SH-SY5Y (cell line): Measurements from ENCODE around the gene B4GALT5.

Experiments used
- GATA2 ChIP-seq: IDR thresholded peaks from 2 replicates; pipeline ENCODE4 v1.6.1; 2011; ENCODE audit warnings: mild to moderate bottlenecking, low read depth, low read length
- GATA3 ChIP-seq: IDR thresholded peaks from 2 replicates; pipeline ENCODE4 v1.6.1; 2011; ENCODE audit warnings: low read depth, mild to moderate bottlenecking, low read length, moderate library complexity

B4GALT5 gene

DNA sequence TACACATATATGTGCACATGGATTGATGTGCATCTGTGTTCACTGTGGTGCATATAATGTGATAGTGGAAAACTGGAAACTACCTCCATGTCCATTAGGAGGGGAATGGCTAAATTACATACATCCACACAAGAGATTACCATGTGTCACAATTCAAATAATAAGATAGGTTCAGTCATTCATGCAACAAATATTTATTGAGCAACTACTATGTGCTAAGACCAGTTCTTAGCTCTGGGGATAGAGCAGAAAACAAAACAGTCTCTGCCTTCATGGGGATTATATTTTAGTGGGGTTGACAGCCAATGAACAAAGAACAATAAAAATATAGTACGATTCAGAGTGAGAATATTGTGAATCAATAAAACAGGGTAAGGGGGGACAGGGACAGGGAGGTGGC lies 84.1 kb downstream of the B4GALT5 start:
- no peak for TF ChIP-seq GATA2

DNA sequence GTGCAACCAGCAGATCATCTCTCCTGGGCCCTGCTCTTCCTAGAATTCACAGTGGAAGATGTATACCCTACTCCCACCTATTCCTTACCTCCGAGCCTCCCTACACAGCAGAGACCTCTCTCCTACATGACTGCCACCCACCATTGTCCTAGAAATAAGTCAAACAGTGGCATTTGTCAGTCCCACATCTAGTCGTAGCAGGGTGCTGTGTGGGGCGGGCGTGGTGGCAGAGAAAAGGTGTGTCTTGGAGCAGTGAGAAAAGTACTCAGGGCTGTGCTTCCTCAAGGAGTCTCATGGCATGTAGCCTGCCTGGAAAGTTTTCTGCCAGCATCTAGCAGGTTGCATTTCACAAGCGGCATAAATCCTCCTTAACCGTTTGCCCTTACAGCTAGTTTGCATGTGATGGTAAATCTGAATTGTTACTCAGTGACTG lies 86.3 kb downstream of the B4GALT5 start:
- TF ChIP-seq GATA3 (no peak), GATA2 (no peak)

- no peak for TF ChIP-seq GATA2
- no peak for TF ChIP-seq GATA3
Observed at GRCh38 chr20:49624317-49624716, 89.4 kb downstream of the B4GALT5 start.

DNA sequence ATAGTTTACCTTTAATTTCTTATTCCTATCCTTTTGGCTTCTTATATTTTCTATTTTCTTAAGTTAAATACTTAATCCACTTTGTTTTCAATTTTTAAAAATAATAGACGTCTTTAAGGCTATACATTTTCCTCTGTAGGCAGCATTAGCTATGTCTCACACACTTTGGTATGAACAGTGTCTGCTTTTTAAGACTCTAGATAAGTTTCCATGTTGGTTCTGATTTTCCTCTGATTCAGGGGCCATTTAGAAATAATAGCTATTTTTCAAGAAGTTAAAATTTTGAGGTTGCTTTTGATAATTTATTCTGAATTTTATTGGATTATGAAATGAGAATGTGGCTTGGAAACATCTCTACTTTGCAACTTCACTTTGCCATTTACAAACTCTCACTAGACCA lies 91.4 kb downstream of the B4GALT5 start:
- no peak for TF ChIP-seq GATA2
- no peak for TF ChIP-seq GATA3

GRCh38 chr20:49620364-49621240 lies 93.1 kb downstream of the B4GALT5 start:
- no peak for TF ChIP-seq GATA3
- TF ChIP-seq GATA2: no peak

DNA sequence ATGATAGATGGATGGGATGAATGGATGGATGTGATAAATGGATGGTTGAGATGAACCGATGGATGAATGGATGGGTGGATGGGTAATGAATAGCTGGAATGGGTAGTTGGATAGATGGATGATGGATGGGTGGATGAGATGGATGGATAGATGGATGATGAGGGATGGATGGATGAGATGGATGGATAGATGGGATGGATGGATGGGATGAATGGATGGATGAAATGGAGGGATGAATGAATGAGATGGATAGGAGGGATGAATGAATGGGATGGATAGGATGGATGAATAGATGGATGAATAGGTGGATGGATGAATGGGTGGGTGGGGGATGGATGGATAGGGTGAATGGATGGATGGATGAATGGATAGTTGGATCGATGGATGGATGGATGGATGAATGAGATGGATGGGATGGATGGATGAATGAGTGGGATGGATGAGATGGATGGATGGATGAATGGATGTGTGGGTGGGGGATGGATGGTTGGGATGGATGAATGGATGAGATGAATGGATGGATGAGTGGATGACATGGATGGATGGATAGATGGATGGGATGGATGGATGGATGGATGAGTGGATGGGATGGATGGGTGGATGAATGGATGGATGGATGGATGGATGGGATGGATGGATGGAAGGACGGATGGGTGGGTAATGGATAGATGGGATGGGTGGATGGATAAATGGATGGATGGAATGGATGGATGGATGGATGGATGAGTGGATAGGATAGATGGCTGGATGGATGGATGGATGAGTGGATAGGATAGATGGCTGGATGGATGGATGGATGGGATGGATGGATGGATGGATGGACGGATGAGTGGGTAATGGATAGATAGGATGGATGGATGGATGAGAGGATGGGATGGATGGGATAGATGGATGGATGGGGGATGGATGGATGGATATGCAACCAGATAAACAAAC lies 94.3 kb downstream of the B4GALT5 start:
- TF ChIP-seq GATA3 (no peak), GATA2 (no peak)

GRCh38 chr20:49618289-49618688 lies 95.4 kb downstream of the B4GALT5 start:
- no peak for TF ChIP-seq GATA2
- no peak for TF ChIP-seq GATA3

GRCh38 chr20:49616154-49617007 lies 97.3 kb downstream of the B4GALT5 start:
- no peak for TF ChIP-seq GATA3
- no peak for TF ChIP-seq GATA2

GRCh38 chr20:49615401-49616153 lies 98.1 kb downstream of the B4GALT5 start:
- TF ChIP-seq GATA3 (no peak), GATA2 (no peak)

DNA sequence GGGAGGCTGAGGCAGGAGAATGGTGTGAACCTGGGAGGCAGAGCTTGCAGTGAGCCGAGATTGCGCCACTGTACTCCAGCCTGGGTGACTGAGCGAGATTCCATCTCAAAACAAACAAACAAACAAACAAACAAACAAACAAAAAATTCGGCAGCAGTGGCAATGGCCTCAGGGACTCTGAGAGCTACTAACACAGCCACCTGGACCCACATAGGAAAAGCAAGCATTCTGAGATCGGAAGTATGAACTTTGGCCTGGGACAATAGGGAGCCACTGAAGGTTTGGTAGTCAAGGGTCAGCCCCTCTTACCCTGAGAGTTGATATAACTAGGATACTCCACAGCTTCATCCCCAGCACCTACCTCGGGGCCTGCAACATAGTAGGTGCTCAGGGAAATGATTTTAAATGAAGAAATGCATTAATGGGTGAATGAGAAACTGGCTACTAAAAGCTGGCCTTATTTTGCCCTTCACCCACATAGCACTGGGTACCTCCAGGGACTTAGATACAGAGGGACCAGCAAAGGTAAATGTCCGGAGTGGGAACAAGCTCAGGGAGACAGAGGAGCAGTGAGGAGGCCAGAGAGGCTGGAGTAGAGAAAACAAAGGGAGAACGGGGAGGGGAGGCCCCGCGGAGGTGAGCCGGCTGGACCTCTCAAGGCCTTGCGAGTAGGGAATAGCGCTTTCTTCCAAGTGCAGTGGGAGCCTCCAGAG lies 99.2 kb downstream of the B4GALT5 start:
- TF ChIP-seq GATA3 (no peak), GATA2 (no peak)

- no peak for TF ChIP-seq GATA3
- no peak for TF ChIP-seq GATA2
Observed at GRCh38 chr20:49612127-49612738, 101.4 kb downstream of the B4GALT5 start.

GRCh38 chr20:49610691-49611538 lies 102.8 kb downstream of the B4GALT5 start:
- TF ChIP-seq GATA3 (no peak), GATA2 (no peak)
